Pons (tissue), 1 donor: Measurements from ENCODE around the gene ABT1.

ENCODE experiments used
- DNase-seq: peaks from one replicate; pipeline ENCODE4 v3.0.0-alpha.2; 2016; ENCODE audit warnings: low spot score

The ABT1 gene

GRCh38 chr6:26604797-26605196, 8.0 kb downstream of the ABT1 start:
- DNase-seq, result no peak

DNA sequence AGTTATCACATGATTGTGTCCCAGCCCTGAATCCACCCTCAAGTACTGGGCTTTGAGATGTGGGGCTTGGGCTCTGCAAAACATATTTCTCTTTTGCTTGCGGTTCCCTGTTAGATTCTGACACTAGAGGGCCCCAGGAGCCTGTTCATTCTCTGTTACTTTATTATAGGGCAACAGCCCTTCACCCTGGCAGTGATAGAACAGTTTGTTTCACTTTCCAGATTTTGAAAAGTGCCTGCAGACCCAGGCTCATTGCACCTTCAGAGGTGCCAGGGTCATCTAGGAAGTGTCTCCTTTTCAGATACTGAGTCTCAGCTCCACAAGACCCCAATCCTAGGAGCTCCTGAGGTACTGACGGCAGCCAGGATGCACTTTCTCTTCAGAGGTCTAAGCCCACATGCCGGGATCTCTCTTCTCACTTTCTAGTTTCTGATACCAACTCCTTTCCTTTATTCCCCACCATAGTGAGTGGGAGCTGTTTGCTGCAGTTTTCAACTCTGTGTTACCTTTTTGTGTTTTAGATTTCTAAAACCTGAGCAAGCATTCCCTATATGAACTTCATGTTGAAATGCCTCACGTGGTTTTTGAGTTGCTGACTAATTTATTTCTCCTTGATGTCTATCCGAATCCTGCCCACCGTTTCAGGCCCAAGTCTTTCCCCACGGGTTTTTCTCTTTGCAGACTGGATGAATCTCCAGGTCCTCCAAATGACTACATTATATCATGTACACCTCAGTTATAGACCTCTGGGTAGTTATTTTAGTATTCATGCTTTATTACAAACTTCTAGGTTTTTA, 10.9 kb downstream of the ABT1 start:
- DNase-seq, result peak; percentile 70

DNA sequence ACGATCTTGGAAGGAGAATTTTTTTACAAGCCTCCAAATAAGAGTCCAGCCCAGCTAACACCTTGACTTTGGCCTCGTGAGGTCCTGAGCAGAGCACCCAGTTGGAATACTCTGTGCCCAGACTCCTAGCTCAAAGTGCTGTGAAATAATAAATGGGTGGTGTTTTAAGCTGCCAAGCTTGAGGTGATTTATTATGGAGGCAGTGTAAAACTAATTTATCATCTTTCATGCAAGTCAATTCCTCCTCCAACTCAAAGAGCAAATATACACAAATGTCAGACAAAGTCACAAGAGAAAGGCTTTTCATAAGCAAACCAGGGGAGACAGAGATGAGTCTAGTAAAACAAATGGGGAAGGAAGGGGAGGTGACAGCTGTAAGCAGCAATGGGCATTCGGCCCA, 12.7 kb downstream of the ABT1 start:
- no peak for DNase-seq

GRCh38 chr6:26611599-26611998, 14.8 kb downstream of the ABT1 start:
- DNase-seq, result no peak

DNA sequence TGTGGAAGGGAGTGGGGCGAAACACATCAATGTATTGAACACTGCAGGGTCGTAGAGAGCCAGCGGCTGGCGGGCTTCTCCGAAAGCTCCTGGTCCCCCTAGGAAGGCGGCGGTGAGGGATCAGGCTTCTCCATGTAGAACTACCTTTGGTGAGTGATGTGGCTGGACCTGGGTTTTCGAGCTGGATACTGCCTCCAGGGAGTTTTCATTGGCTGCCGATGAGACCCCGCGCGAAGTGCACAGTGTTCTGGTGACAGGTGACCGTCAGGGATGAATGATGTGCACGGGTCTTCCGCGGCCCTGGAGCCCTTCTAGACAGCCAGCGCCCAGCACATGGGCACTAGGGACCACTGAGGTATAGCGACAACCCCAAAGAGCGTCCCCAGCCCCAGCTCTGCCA, 16.4 kb downstream of the ABT1 start:
- no peak for DNase-seq

DNA sequence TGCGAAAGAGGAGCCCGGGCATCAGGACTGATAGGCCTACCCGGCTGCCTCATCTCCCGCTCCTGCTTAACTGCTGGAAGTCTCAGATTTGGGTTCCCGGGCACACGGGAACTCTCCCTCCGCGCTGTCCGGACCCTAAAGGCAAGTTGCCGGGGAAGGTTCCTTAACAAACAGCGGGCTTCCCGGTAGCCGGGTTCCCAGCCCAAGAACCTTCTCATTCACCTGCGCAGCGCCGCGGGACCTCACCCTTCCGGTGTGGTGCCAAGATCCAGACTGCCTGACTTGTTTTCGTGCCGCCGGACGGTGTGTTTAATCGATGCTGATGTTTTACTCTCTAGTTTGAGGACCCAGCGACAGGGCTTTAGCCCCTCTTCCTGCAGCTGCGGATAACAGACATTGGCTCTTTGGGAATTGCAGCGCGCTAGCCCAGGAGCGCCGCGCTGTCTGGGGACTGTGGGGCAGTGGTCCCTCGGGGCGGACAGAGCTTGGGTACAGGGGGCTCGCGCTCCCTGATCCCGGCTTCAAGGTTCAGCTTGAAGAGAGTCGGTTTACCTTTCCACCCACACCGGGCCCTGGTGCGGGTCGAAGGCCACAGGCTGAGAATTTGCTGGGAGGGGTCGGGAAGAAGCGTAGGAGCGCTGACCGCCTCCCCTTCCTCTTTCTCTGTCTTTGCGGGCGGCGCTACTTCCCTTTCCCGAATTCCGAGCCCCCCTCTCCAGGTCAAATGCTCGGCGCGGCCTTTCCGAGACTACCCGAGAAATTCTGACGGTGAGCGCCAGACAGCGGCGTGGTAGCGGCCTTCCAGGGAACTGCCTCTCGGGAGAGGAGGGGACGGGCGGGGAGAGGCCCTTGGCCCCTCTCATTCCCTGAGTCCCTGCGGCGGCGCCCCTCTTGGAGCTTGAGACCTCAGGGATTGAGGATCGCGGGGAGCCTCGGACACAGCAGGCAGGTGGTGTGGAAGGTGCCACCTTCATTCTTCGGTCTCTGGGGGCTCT, 17.2 kb downstream of the ABT1 start:
- DNase-seq, result no peak

DNA sequence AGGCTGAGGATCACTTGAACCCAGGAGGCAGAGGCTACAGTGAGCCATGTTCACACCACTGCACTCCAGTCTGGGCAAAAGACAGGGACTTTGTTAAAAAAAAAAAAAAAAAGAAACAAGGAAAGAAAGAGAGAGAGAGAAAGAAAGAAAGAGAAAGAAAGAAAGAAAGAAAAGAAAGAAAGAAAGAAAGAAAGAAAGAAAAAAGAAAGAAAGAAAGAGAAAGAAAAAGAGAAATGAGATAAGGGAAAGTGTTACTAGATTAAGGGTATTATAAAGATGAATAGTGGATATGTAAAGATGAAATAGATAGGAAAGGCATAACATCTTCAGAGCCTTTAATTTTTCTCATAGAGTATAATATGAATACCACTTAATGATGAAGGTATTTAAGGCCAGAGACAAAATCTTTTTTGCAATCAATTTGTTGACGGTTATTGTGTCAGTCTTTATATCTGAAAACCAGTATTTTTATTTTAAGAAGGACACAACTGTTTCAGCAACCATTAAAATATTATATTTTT, 26.6 kb downstream of the ABT1 start:
- DNase-seq, result no peak

GRCh38 chr6:26624557-26624956, 27.8 kb downstream of the ABT1 start:
- no peak for DNase-seq

DNA sequence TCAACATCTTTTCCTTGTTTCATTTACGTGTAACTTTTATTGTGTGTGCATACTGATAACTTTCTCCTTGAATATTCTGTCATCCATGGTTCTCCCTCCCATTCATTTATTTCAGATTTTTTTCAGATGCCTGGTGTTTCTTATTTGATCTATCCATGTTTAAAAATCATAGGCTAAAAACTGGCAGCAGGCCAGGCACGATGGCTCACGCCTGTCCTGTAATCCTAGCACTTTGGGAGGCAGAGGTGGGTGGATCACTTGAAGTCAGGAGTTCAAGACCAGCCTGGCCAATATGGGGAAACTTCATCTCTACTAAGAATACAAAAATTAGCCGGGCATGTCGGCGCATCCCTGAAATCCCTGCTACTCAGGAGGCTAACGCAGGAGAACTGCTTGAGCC, 31.1 kb downstream of the ABT1 start:
- DNase-seq, result no peak

DNA sequence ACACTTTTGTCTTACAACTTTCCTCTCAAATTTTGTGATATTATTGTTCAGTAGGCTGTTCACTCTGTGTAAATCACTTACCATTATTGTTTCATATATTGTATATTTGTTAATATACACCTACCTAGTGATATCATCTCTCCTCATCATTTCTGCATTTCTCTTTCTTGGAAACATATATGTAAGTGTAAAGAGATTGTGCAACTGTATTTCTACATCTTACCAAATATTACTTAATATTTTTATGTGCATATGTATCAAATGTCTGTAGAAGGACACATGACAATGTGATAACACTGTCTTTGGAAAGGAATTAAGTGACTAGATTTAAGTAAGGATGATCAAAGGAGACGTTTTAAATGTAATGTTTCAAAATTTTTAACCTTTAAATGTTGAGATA, 32.6 kb downstream of the ABT1 start:
- no peak for DNase-seq

DNA sequence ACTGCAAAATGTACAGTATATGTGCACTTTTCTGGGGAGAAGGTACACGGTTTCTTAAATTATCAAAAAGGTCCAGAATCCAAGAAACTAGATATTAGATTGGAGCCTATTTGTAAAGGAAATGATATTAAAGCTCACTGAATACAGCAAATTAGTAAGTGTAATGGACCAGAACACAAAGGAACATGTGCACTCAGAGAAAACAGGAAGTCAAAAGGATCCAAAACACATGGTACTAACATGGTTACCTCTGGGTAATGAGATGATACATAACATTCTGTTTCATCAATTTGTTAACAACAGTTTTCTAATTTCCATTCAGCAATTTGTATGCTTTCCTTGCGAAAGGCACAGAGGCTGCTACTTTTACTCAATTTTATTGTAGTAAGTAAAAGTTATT, 44.1 kb downstream of the ABT1 start:
- no peak for DNase-seq

DNA sequence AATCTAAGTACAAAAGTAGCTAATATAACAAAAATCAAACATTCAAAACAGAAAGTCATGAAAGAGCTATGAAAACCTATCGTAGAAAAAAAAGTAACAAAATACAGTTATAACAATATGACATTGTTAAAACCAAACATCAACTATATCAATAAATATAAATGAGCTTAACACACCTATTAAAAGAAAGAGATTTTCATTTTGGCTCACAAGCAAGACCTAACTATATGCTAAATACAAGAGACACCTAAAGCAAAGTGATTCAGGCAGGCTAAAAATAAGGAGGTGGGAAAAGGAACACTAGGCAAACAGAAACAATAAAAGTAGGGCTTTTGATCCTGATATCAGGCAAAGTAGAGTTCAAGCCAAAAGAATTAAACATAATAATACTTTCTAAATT, 49.3 kb downstream of the ABT1 start:
- DNase-seq, result no peak
